NB4 (cell line): ENCODE data around the gene FBXW4.

Experiments used
- CTCF ChIP-seq: IDR thresholded peaks from one replicate; pipeline ENCODE4 v1.5.1; 2012; ENCODE audit warnings: low read depth, low read length
- MYC ChIP-seq: IDR thresholded peaks from 2 replicates; pipeline ENCODE4 v1.6.1; 2011; ENCODE audit warnings: low read depth, low read length
- POLR2A ChIP-seq: IDR thresholded peaks from 2 replicates; pipeline ENCODE4 v1.6.1; 2011; ENCODE audit warnings: mild to moderate bottlenecking; ENCODE audit not compliant: insufficient read length; ENCODE audit errors: extremely low read depth

DNA sequence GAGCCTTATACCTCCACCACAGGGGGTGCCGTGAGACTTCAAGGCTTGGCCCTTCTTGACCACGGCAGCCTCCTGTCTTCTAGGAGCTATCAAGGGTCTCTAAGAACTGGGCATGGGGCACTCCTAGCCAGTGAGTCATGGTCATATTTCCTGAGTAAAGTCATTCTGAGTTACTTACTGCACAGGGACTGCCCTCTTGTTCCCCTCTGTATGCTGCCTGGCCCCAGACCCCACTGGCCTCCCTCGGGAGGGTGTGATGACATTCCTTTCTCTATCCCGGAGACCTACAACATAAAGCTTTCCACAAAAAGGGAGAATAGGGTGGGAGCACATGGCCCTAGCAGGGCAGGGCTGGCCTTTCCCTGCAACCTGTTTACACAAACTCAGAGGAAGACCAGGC lies 85.5 kb downstream of the FBXW4 start:
- TF ChIP-seq CTCF (no peak), POLR2A (no peak), MYC (no peak)
